Measurements from ENCODE around the gene STX11.

The STX11 gene

GRCh38 chr6:144104898-144105487 lies 45.3 kb upstream of the STX11 start:
- H3K27ac ChIP-seq (replicated peaks): no peak overlapping the region
- TF ChIP-seq CTCF (IDR thresholded peaks at IDR 0.05; ENCODE audit: insufficient read depth, low read length) (peak; percentile 18), GABPA (IDR thresholded peaks at IDR 0.05; ENCODE audit: low read depth) (no peak)
- H3K4me3 ChIP-seq (replicated peaks; ENCODE audit: insufficient read depth, low read length): no peak overlapping the region
- peak in 1 of 2 experiments; percentile 70 for DNase-seq (ENCODE audit: low read depth in 1 of 2, low spot score in 1 of 2)
- no peaks in the 10 kb centered on the region for H3K27me3 ChIP-seq (ENCODE audit: insufficient read depth, poor library complexity, severe bottlenecking)

GRCh38 chr6:144106206-144106605 lies 44.1 kb upstream of the STX11 start:
- no peak overlapping the region for H3K27ac ChIP-seq (replicated peaks)
- no peak overlapping the region for H3K4me3 ChIP-seq (replicated peaks; ENCODE audit: insufficient read depth, low read length)
- no peak for DNase-seq (ENCODE audit: low read depth in 1 of 2, low spot score in 1 of 2)
- TF ChIP-seq POLR2AphosphoS5 (IDR thresholded peaks at IDR 0.05; ENCODE audit: low read depth): no peak
- no peak for TF ChIP-seq CTCF (IDR thresholded peaks at IDR 0.05; ENCODE audit: insufficient read depth, low read length)
- TF ChIP-seq GABPA (IDR thresholded peaks at IDR 0.05; ENCODE audit: low read depth): no peak
- no peak for TF ChIP-seq SPI1 (IDR thresholded peaks at IDR 0.05; ENCODE audit: borderline replicate concordance, low read depth)
- no peaks in the 10 kb centered on the region for H3K27me3 ChIP-seq (ENCODE audit: insufficient read depth, poor library complexity, severe bottlenecking)

- Histone ChIP-seq H3K27me3 (ENCODE audit: insufficient read depth, poor library complexity, severe bottlenecking) (no peaks in the 10 kb centered on the region), H3K4me3 (replicated peaks; ENCODE audit: insufficient read depth, low read length) (no peak overlapping the region), H3K27ac (replicated peaks) (no peak overlapping the region)
- TF ChIP-seq GABPA (IDR thresholded peaks at IDR 0.05; ENCODE audit: low read depth) (no peak), POLR2AphosphoS5 (IDR thresholded peaks at IDR 0.05; ENCODE audit: low read depth) (no peak), REST (IDR thresholded peaks at IDR 0.05; ENCODE audit: insufficient replicate concordance, low read depth) (no peak), CTCF (IDR thresholded peaks at IDR 0.05; ENCODE audit: insufficient read depth, low read length) (no peak), SPI1 (IDR thresholded peaks at IDR 0.05; ENCODE audit: borderline replicate concordance, low read depth) (no peak)
- no peak for DNase-seq (ENCODE audit: low read depth in 1 of 2, low spot score in 1 of 2)
These were observed 40.1 kb upstream of the STX11 start for GRCh38 chr6:144110210-144110609.

- no peak for DNase-seq (ENCODE audit: low read depth in 1 of 2, low spot score in 1 of 2)
- TF ChIP-seq GABPA (IDR thresholded peaks at IDR 0.05; ENCODE audit: low read depth) (no peak), REST (IDR thresholded peaks at IDR 0.05; ENCODE audit: insufficient replicate concordance, low read depth) (no peak), POLR2AphosphoS5 (IDR thresholded peaks at IDR 0.05; ENCODE audit: low read depth) (no peak), SPI1 (IDR thresholded peaks at IDR 0.05; ENCODE audit: borderline replicate concordance, low read depth) (no peak), CTCF (IDR thresholded peaks at IDR 0.05; ENCODE audit: insufficient read depth, low read length) (no peak)
- Histone ChIP-seq H3K27ac (replicated peaks) (no peak overlapping the region), H3K4me3 (replicated peaks; ENCODE audit: insufficient read depth, low read length) (no peak overlapping the region), H3K27me3 (ENCODE audit: insufficient read depth, poor library complexity, severe bottlenecking) (no peaks in the 10 kb centered on the region)
These were observed 37.0 kb upstream of the STX11 start for GRCh38 chr6:144113366-144113765.

Measured in HL-60 (cell line).